Colonic mucosa (tissue), 4 donors: ENCODE data around the gene CADM3. TPM values are rescaled to one million over a fixed set of nuclear protein-coding genes. Genes with fewer than 3 reads are reported as not detected.

Experiments
- DNase-seq: peaks from one replicate; pipeline ENCODE4 v3.0.0-alpha.2; 2020
- H3K27ac ChIP-seq: fragments of 200-600 bp; one replicate; pipeline ENCODE4 v1.8.0; 2021
- H3K27me3 ChIP-seq: fragments of 200-600 bp; one replicate; pipeline ENCODE4 v1.8.0; 2021
- H3K36me3 ChIP-seq: fragments of 200-600 bp; one replicate; pipeline ENCODE4 v1.8.0; 2021
- H3K4me1 ChIP-seq: fragments of 200-600 bp; one replicate; pipeline ENCODE4 v1.8.0; 2021; ENCODE audit warnings: mild to moderate bottlenecking
- H3K4me3 ChIP-seq: fragments of 200-600 bp; one replicate; pipeline ENCODE4 v1.8.0; 2021
- H3K9ac ChIP-seq, 2 donors: one replicate each; pipeline ENCODE4 v1.7.0; 2013; ENCODE audit warnings: control low read depth in 2 of 2, low read depth in 2 of 2, low read length in 2 of 2
- H3K9me3 ChIP-seq: fragments of 200-600 bp; one replicate; pipeline ENCODE4 v1.8.0; 2021
- CTCF ChIP-seq: fragments of 200-600 bp; IDR thresholded peaks from one replicate; pipeline ENCODE4 v1.8.0; 2022; ENCODE audit warnings: antibody characterized with exemption, mild to moderate bottlenecking
- intact Hi-C: fragments of 100-400 bp; cut with DNase I; formaldehyde crosslinking; loops from one replicate; pipeline ENCODE4 v1.14.1; 2022
- total RNA-seq, 2 donors: library from RNA; stranded (reverse); fragmentation: NEBNext Ultra II Directional in 1 of 2; extraction: Animal tissue kit (Norgen Biotek cat#: 25700) in 1 of 2; gene quantifications; one replicate each; pipeline ENCODE4 v1.2.1, GENCODE V29; 2021
- donor health status: healthy.
- donor health status: DM: no; HTN: no; CAD: no.
- donor health status: DM: no; HTN: no; CAD: no.

Gene CADM3
- total RNA-seq, 2 donors from 2014 or later = 2.7 to 8.7 TPM

GRCh38 chr1:159168043-159168442 is 3.4 kb upstream of the CADM3 start:
- no peak overlapping the region for H3K9ac ChIP-seq
- H3K27me3 ChIP-seq = peaks cover 21% of the 10 kb centered on the region
- DNase-seq = no peak
- H3K27ac ChIP-seq = no peak overlapping the region
- intact Hi-C loops = no loop called here
- TF ChIP-seq CTCF = no peak
- no peaks in the 10 kb centered on the region for H3K4me1 ChIP-seq
- H3K36me3 ChIP-seq = no peaks in the 10 kb centered on the region
- no peaks in the 10 kb centered on the region for H3K9me3 ChIP-seq
- no peak overlapping the region for H3K4me3 ChIP-seq

- Histone ChIP-seq H3K27ac (no peak overlapping the region), H3K4me1 (no peaks in the 10 kb centered on the region), H3K27me3 (peaks cover 21% of the 10 kb centered on the region), H3K36me3 (no peaks in the 10 kb centered on the region), H3K9me3 (no peaks in the 10 kb centered on the region), H3K4me3 (no peak overlapping the region), H3K9ac (no peak overlapping the region)
- TF ChIP-seq CTCF = no peak
- DNase-seq = no peak
- intact Hi-C loops = no loop called here
Observed at GRCh38 chr1:159170639-159171038, 776 bp upstream of the CADM3 start.

- intact Hi-C loops = no loop called here
- H3K27ac ChIP-seq = no peak overlapping the region
- DNase-seq = no peak
Observed at GRCh38 chr1:159171688-159172501, 480 bp downstream of the CADM3 start.

GRCh38 chr1:159172614-159173291 is 1.3 kb downstream of the CADM3 start:
- Histone ChIP-seq H3K27ac (no peak overlapping the region), H3K9ac (no peak overlapping the region), H3K27me3 (peaks cover 21% of the 10 kb centered on the region), H3K36me3 (no peaks in the 10 kb centered on the region), H3K4me1 (no peaks in the 10 kb centered on the region), H3K4me3 (peak overlapping the region; percentile 13), H3K9me3 (no peaks in the 10 kb centered on the region)
- intact Hi-C loops = no loop called here
- TF ChIP-seq CTCF = no peak
- peak; percentile 23 for DNase-seq

More at GRCh38 chr1:159171688-159172501, 480 bp downstream of the CADM3 start:
- Histone ChIP-seq H3K9me3 (no peaks in the 10 kb centered on the region), H3K9ac (no peak overlapping the region), H3K27me3 (peaks cover 21% of the 10 kb centered on the region), H3K36me3 (no peaks in the 10 kb centered on the region), H3K4me3 (peak overlapping the region; percentile 13), H3K4me1 (no peaks in the 10 kb centered on the region)
- TF ChIP-seq CTCF = no peak

GRCh38 chr1:159173320-159173719 is 1.9 kb downstream of the CADM3 start:
- H3K36me3 ChIP-seq = no peaks in the 10 kb centered on the region
- no peak overlapping the region for H3K27ac ChIP-seq
- H3K4me3 ChIP-seq = no peak overlapping the region
- no peaks in the 10 kb centered on the region for H3K4me1 ChIP-seq
- no peak for DNase-seq
- intact Hi-C loops = no loop called here
- H3K27me3 ChIP-seq = peaks cover 21% of the 10 kb centered on the region
- H3K9ac ChIP-seq = no peak overlapping the region
- H3K9me3 ChIP-seq = no peaks in the 10 kb centered on the region
- no peak for TF ChIP-seq CTCF
